ENCODE measurements around the gene TCTN1.

The TCTN1 gene

DNA sequence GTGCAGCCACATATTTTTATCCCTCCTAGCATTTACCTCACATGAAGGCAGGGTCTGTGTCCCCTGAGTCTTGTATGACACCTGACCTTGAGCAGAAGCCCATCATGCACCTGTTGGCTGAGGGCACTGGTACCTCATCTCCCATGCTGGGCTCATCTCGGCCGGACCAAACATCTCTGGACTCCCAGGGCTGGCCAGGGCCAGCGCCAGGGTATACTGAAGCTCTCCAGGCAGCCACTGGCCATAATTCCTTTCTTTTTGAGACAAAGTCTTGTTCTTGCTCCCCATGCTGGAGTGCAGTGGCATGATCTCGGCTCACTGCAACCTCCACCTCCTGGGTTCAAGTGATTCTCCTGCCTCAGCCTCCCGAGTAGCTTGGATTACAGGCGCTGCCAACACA lies 53.0 kb downstream of the TCTN1 start:
- Mint-ChIP-seq H3K4me1 (peaks cover 65 to 96% of the 10 kb centered on the region in 2 donors), H3K36me3 (peaks cover 73 to 91% of the 10 kb centered on the region in 2 donors), H3K27ac (peak overlapping the region; percentile 98), H3K4me3 (peak overlapping the region; percentile 78 to 83), H3K9me3 (peaks cover 4% of the 10 kb centered on the region in 2 donors), H3K27me3 (no peaks in the 10 kb centered on the region)
- no peak for ATAC-seq (replicated peaks)
- no peak for DNase-seq

DNA sequence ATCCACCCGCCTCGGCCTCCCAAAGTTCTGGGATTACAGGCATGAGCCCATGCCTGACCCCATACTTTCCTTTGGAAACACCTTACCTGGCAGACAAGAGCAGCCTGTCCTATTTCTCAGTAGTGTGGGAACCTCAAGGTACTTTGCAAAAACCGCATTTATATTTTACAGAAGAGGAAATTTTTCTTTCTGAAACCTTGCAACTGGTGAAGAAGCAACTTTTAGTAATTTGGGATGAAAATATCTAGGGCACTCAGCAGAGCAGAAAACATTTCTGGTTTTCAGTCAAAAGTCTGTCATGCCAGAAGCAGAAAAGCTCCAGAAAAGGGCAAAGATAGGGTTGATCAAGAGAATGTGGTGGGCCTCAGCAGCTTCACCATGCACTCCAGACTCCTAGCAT lies 53.7 kb downstream of the TCTN1 start:
- ATAC-seq (replicated peaks): peak in 1 of 2 donors; percentile 4
- Mint-ChIP-seq H3K4me1 (peaks cover 64 to 96% of the 10 kb centered on the region in 2 donors), H3K36me3 (peaks cover 73 to 92% of the 10 kb centered on the region in 2 donors)

DNA sequence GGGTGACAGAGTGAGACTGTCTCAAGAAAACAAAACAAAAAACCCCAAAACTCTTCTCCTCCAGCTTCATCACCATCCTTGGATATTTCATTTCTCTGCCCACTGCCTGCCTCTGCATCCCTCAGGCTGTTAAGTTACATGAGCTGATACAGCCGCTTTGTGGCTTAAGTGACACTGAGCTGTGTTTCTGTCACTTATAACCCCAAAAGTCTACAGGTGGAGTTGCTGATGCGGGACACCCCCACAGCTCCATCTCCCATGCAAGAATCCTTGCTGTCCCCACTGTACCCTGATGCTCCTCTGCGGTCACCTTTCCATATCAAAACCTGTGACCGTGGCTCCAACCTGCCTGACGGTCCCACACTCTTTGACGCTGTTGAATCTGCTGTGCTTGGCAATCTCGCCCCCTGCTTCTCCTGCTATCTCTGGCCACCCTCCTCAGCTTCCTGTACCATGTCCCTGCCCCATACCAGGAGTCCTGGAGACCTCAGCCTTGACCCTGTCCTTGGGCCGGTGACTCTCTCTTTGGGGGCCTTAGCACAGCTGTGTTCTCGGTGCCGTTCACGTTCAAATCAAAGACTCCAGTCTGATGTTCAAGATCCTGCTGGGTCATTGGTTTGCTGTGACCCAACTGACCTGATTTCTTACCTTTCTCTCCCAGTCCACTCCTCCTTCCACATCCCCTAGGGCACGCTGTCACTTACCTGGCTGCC lies 54.7 kb downstream of the TCTN1 start:
- H3K27me3 Mint-ChIP-seq: no peaks in the 10 kb centered on the region
- peak overlapping the region; percentile 98 for H3K27ac Mint-ChIP-seq
- DNase-seq: no peak
- ATAC-seq (replicated peaks): no peak
- H3K9me3 Mint-ChIP-seq: peaks cover 4 to 7% of the 10 kb centered on the region in 2 donors
- H3K4me3 Mint-ChIP-seq: peak overlapping the region; percentile 78 to 83
- H3K36me3 Mint-ChIP-seq: peaks cover 77 to 92% of the 10 kb centered on the region in 2 donors
- H3K4me1 Mint-ChIP-seq: peaks cover 65 to 100% of the 10 kb centered on the region in 2 donors

More for the DNA sequence above, 53.7 kb downstream of the TCTN1 start:
- Mint-ChIP-seq H3K4me3 (peak overlapping the region; percentile 78 to 83), H3K27me3 (no peaks in the 10 kb centered on the region), H3K27ac (peak overlapping the region; percentile 98), H3K9me3 (peaks cover 4% of the 10 kb centered on the region in 2 donors)
- no peak for DNase-seq

DNA sequence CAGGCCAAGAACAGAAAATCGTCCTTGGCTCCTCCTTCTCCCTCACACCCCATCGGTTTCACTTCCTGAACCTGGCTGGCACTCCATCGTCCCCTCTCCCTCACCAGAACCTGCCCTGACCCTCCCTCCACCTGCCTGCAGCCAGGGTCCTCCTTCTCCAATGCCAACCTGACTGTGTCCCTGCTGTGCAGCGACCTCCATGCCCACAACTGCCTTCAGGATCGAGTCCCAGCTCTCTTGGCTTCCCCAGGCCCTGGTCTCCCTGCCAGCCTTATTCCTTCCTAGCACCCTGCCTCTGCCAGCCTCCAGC lies 55.2 kb downstream of the TCTN1 start:
- ATAC-seq (replicated peaks) (peak; percentile 49 to 58), DNase-seq (peak; percentile 58)
- peak overlapping the region; percentile 78 to 83 for H3K4me3 Mint-ChIP-seq
- peak overlapping the region; percentile 98 for H3K27ac Mint-ChIP-seq
- H3K9me3 Mint-ChIP-seq: peaks cover 4 to 7% of the 10 kb centered on the region in 2 donors
- H3K4me1 Mint-ChIP-seq: peaks cover 63 to 100% of the 10 kb centered on the region in 2 donors
- peaks cover 81 to 92% of the 10 kb centered on the region in 2 donors for H3K36me3 Mint-ChIP-seq
- H3K27me3 Mint-ChIP-seq: no peaks in the 10 kb centered on the region

DNA sequence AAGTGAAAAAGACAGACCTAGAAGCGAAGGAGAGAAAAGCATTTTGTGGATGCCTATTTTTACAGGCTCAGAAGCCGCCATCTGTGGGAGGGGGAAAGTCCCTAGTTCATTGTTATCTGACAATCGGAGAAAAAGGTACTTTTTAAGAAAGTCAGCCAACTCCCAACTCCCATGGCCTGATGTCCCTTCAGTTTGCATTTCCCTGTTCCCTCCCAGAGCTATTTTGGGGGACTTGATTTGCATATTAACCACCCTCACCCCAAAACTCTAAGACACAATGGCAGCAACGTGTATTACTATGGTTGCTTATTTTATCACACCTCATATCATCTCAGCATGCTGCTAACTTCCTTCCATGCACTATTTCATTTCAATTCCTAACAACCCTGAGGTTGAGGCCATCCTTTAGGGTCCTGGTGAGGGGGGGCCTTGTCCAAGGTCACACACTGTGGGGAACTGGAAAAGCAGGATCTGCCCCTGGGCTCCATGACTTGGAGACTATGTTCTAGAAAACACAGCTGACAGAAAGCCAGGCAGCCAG lies 56.3 kb downstream of the TCTN1 start:
- Mint-ChIP-seq H3K36me3 (peaks cover 81 to 92% of the 10 kb centered on the region in 2 donors), H3K4me1 (peaks cover 63 to 100% of the 10 kb centered on the region in 2 donors), H3K27me3 (no peaks in the 10 kb centered on the region), H3K4me3 (peak overlapping the region; percentile 78 to 83), H3K9me3 (peaks cover 6 to 11% of the 10 kb centered on the region in 2 donors), H3K27ac (peak overlapping the region; percentile 98)
- ATAC-seq (replicated peaks) (peak; percentile 56 to 65), DNase-seq (peak; percentile 63)

DNA sequence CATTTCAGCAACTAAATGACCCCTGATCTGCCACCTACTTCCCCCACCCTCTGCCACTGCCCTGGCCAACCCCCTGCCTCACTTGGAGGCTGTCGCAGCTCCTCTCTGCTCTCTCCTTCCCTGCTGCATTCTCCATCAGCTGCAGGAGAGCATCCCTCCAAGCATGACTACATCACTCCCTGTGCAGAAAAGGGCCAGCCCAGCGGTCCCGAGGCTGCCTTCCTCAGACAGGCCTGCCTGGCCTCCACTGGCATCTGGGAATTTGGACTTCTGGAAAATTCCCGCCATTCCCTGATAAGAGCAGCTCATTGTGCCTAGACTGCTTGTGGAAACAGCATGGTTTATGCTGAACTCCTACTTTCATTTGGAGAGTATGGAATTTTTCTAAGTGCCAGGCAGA lies 62.2 kb downstream of the TCTN1 start:
- Mint-ChIP-seq H3K27me3 (no peaks in the 10 kb centered on the region), H3K9me3 (peaks cover 5 to 7% of the 10 kb centered on the region in 2 donors), H3K4me1 (peaks cover 64 to 95% of the 10 kb centered on the region in 2 donors), H3K27ac (peak overlapping the region; percentile 95), H3K36me3 (peaks cover 68 to 78% of the 10 kb centered on the region in 2 donors), H3K4me3 (peak overlapping the region; percentile 53 to 79)
- no peak for DNase-seq
- no peak for ATAC-seq (replicated peaks)

DNA sequence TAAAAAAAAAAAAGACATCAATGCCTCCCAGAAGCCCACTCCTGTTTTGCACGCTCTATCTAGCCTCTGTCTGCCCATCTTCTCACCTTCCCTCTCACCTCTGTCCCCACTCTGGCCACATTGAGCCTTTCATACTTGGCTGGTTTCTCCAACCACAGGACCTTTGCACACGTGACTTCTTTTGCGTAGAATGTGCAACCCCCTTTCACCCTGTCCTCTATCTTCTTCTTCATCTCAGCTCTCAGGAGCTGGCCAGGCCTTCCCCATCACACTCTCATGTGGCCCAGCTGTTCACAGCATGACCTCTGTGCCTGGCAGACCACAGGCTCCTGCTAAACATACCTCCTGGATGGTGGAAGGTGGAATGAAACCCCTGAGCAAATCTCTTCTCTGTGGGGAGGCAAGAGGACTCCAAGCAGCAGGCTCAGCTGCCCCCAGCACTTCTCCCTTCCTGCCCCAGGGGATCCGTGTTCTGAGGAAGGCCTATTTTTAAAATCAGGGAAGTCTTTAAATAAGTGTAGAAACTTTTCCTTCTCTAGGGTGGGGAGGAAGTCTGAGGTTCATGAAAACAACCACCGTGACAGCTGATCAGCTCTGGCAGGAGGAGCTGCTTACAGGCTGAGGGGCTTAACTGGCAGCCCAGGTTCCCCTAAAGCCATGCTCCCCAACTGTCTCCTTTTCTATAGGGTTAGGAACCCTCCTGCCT lies 63.4 kb downstream of the TCTN1 start:
- H3K9me3 Mint-ChIP-seq: peaks cover 5 to 7% of the 10 kb centered on the region in 2 donors
- peak overlapping the region; percentile 95 for H3K27ac Mint-ChIP-seq
- peak; percentile 82 to 86 for ATAC-seq (replicated peaks)
- H3K4me1 Mint-ChIP-seq: peaks cover 62 to 94% of the 10 kb centered on the region in 2 donors
- peak; percentile 85 for DNase-seq
- peak overlapping the region; percentile 53 to 79 for H3K4me3 Mint-ChIP-seq
- no peaks in the 10 kb centered on the region for H3K27me3 Mint-ChIP-seq
- peaks cover 68 to 77% of the 10 kb centered on the region in 2 donors for H3K36me3 Mint-ChIP-seq

DNA sequence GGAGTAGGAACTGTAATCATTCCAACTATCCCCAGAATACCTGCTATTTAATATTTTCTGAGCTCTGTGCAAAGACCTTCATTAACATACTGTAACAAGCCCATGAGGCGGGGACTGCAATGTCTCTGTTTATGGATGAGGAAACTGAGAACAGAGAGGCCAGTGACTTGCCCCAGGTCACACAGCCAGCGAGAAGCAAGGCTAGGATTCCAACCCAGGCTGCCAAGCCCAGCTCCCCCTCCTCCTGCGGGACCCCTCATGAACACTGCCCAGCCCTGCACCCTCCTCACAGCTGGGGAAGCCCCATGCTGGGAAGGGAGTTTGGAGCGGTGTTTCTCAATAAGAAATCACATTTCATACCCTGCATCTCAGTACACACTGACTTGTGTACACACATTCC lies 64.1 kb downstream of the TCTN1 start:
- Mint-ChIP-seq H3K27me3 (no peaks in the 10 kb centered on the region), H3K4me3 (peak overlapping the region; percentile 53 to 79), H3K4me1 (peaks cover 61 to 94% of the 10 kb centered on the region in 2 donors), H3K36me3 (peaks cover 67 to 77% of the 10 kb centered on the region in 2 donors), H3K27ac (peak overlapping the region; percentile 95), H3K9me3 (peaks cover 3 to 7% of the 10 kb centered on the region in 2 donors)
- DNase-seq (no peak), ATAC-seq (replicated peaks) (peak; percentile 38 to 47)

DNA sequence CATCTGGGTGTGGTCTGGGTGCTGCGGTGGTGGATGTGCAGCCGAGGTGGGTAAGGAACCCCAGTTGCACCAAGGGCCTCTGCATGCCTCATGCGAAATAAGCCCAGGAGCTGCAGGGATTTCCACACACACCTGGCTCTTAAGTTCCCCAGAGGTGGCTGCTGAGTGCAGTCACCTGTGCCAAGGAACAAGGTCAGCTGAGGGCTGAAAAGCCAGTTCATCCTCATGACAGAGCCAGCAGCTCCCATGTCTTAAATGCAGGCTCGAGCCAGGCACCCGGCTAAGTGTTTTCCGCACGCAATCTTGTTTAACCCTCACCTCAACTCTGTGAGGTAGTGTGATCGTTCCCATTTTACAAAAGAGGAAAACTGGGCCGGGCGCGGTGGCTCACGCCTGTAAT lies 65.3 kb downstream of the TCTN1 start:
- Mint-ChIP-seq H3K9me3 (peaks cover 2 to 6% of the 10 kb centered on the region in 2 donors), H3K36me3 (peaks cover 65 to 76% of the 10 kb centered on the region in 2 donors), H3K27ac (peak overlapping the region; percentile 95), H3K4me3 (peak overlapping the region in 1 of 2 donors; percentile 60), H3K4me1 (peaks cover 58 to 94% of the 10 kb centered on the region in 2 donors), H3K27me3 (no peaks in the 10 kb centered on the region)
- no peak for DNase-seq
- no peak for ATAC-seq (replicated peaks)

DNA sequence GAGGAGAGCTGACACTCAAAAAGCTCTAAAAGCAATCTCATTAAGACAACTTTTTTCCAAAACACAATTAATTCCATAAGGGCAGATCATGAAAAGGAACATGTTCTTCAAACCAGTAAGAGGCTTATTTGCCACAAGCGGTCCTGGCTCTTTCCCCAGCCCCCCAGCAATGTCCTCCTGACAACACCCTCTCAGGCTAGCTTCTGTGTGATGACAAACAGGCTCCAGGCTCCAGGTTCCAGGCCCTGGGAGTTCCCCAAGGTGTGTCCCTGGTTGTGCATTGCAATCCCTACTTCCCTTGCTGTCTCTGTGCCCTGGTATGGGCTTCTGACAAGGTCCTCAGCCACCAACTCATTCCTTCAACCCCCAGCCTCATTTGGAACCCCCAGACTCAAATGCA lies 66.1 kb downstream of the TCTN1 start:
- H3K36me3 Mint-ChIP-seq: peaks cover 66 to 76% of the 10 kb centered on the region in 2 donors
- H3K9me3 Mint-ChIP-seq: no peaks in the 10 kb centered on the region
- no peak for ATAC-seq (replicated peaks)
- peaks cover 57 to 94% of the 10 kb centered on the region in 2 donors for H3K4me1 Mint-ChIP-seq
- no peaks in the 10 kb centered on the region for H3K27me3 Mint-ChIP-seq
- peak overlapping the region; percentile 65 to 73 for H3K4me3 Mint-ChIP-seq
- peak overlapping the region; percentile 95 for H3K27ac Mint-ChIP-seq
- DNase-seq: no peak

DNA sequence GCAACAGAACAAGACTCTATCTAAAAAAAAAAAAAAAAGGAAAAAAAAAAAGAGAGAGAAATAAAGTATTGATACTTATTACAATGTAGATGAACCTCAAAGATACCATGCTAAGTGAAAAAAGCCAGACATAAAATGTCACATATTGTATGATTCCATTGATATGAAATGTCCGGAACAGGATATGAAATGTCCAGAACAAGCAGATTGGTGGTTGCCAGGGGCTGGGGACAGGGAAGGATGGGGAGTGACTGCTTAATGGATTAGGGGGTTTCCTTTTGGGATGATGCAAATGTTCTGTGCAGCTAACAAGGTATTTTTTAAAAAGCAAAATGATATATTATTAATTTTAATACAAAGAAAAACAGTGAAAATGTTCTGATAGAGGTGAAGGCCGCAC lies 70.0 kb downstream of the TCTN1 start:
- no peaks in the 10 kb centered on the region for H3K9me3 Mint-ChIP-seq
- peak overlapping the region; percentile 90 to 95 for H3K4me3 Mint-ChIP-seq
- H3K4me1 Mint-ChIP-seq: peaks cover 47 to 81% of the 10 kb centered on the region in 2 donors
- no peaks in the 10 kb centered on the region for H3K27me3 Mint-ChIP-seq
- DNase-seq: no peak
- no peak for ATAC-seq (replicated peaks)
- peak overlapping the region; percentile 85 for H3K27ac Mint-ChIP-seq
- peaks cover 78 to 88% of the 10 kb centered on the region in 2 donors for H3K36me3 Mint-ChIP-seq

DNA sequence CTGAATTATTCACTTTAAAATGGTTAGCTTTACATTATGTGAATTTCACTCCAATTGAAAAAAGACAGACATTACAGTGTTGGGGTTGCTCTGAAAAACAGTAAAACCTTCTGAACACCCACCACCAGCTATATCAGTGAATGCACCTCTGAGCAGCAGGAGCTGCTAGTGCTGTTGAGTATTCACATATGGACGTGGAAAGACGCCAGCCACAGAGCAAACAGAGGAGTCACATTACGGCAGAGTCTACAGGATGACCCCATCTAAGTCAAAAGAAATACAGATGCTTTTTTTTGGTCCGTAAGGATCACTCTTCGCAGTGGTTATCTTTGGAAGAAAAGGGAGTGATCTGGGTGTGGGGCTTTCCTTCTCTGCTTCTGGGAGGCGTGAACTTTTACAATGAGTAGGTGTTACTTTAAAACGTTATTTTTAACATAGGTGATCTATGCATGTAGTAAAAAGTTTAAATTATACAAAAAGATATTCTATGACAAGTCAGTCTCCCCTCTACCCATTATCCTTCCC lies 70.4 kb downstream of the TCTN1 start:
- Mint-ChIP-seq H3K9me3 (no peaks in the 10 kb centered on the region), H3K4me3 (peak overlapping the region; percentile 90 to 95), H3K4me1 (peaks cover 43 to 77% of the 10 kb centered on the region in 2 donors), H3K27ac (peak overlapping the region; percentile 92), H3K36me3 (peaks cover 78 to 87% of the 10 kb centered on the region in 2 donors), H3K27me3 (no peaks in the 10 kb centered on the region)
- DNase-seq: no peak
- no peak for ATAC-seq (replicated peaks)

DNA sequence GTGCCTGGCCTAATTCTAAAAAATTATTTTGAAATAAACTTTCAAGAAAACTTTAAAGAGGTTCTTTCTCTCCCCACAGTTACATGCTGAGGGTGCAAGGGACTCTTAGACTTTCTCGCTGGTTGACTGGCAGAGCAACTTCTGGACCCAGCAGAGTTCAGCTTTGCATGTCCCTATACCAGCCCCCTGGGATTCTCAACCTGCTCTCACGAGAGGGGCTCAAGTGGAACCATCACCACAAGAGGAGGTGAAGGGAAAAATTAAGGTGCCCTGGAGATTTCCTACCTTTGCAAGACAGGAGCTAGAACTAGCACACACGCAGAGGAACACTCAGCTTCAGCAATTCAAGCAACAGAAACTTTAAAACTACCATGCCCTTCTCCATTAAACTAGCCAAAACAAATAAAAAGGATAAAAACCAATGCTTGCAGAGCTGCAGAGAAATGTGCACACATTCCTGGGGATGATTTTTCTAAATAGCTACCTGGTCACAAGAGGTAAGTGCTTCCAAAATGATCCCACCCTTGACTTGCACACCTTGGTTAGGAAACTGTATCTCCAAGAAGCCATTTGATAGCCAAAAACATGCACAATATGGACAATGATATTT lies 72.5 kb downstream of the TCTN1 start:
- peak overlapping the region; percentile 89 for H3K27ac Mint-ChIP-seq
- no peak for DNase-seq
- H3K36me3 Mint-ChIP-seq: peaks cover 68 to 79% of the 10 kb centered on the region in 2 donors
- H3K4me1 Mint-ChIP-seq: peaks cover 42 to 80% of the 10 kb centered on the region in 2 donors
- no peaks in the 10 kb centered on the region for H3K27me3 Mint-ChIP-seq
- H3K4me3 Mint-ChIP-seq: peak overlapping the region; percentile 90 to 95
- no peaks in the 10 kb centered on the region for H3K9me3 Mint-ChIP-seq
- peak in 1 of 2 donors; percentile 8 for ATAC-seq (replicated peaks)

All from stimulated activated naive B cell treated with anti-CD40 and anti-IgM and Interleukin-4, amounts not matched to agents 10 μg/mL and 1 μg/mL and 100 μg/mL, for 72 hours (primary cell).